KMS-11 (cell line): ENCODE results near the gene IL3.

Experiments
- H2AFZ ChIP-seq: fragments of 200-600 bp; sonication (generic); 2 replicates; pipeline ENCODE4 v1.6.1; 2016; ENCODE audit warnings: antibody characterized with exemption, mixed run types, low read depth
- H3K27ac ChIP-seq: fragments of 200-600 bp; sonication (generic); 2 replicates; pipeline ENCODE4 v1.6.1; 2016; ENCODE audit warnings: mild to moderate bottlenecking, mixed run types
- H3K27me3 ChIP-seq: fragments of 200-600 bp; sonication (generic); 2 replicates; pipeline ENCODE4 v1.6.1; 2017; ENCODE audit warnings: mild to moderate bottlenecking, low read depth, mixed run types, moderate library complexity; ENCODE audit not compliant: insufficient read depth
- H3K36me3 ChIP-seq: fragments of 200-600 bp; sonication (generic); 2 replicates; pipeline ENCODE4 v1.6.1; 2017; ENCODE audit warnings: mild to moderate bottlenecking, mixed run types; ENCODE audit not compliant: insufficient read depth
- H3K4me1 ChIP-seq: fragments of 200-600 bp; sonication (generic); 2 replicates; pipeline ENCODE4 v1.6.1; 2016; ENCODE audit warnings: mild to moderate bottlenecking, low read depth, mixed run types; ENCODE audit not compliant: poor library complexity, severe bottlenecking
- H3K4me2 ChIP-seq: fragments of 200-600 bp; sonication (generic); 2 replicates; pipeline ENCODE4 v1.7.0; 2016; ENCODE audit warnings: mild to moderate bottlenecking, mixed run types
- H3K4me3 ChIP-seq: fragments of 200-600 bp; sonication (generic); IDR thresholded peaks from 2 replicates; pipeline ENCODE4 v1.6.1; 2017; ENCODE audit warnings: low read depth, low read length, mixed read lengths; ENCODE audit not compliant: insufficient read depth
- H3K79me2 ChIP-seq: fragments of 200-600 bp; sonication (generic); 2 replicates; pipeline ENCODE4 v1.6.1; 2016; ENCODE audit warnings: low read depth, mixed run types; ENCODE audit not compliant: insufficient read depth
- H3K9ac ChIP-seq: fragments of 200-600 bp; sonication (generic); 2 replicates; pipeline ENCODE4 v1.6.1; 2016; ENCODE audit warnings: mild to moderate bottlenecking, mixed run types
- H4K20me1 ChIP-seq: fragments of 200-600 bp; sonication (generic); 2 replicates; pipeline ENCODE4 v1.6.1; 2016; ENCODE audit warnings: mild to moderate bottlenecking, mixed run types; ENCODE audit not compliant: insufficient read depth
- CTCF ChIP-seq: fragments of 200-600 bp; sonication (generic); conservative IDR thresholded peaks from 2 replicates; pipeline ENCODE4 v1.6.1; 2017; ENCODE audit warnings: low read depth, mild to moderate bottlenecking, antibody characterized with exemption, low read length, moderate library complexity, mixed read lengths

Gene IL3

DNA sequence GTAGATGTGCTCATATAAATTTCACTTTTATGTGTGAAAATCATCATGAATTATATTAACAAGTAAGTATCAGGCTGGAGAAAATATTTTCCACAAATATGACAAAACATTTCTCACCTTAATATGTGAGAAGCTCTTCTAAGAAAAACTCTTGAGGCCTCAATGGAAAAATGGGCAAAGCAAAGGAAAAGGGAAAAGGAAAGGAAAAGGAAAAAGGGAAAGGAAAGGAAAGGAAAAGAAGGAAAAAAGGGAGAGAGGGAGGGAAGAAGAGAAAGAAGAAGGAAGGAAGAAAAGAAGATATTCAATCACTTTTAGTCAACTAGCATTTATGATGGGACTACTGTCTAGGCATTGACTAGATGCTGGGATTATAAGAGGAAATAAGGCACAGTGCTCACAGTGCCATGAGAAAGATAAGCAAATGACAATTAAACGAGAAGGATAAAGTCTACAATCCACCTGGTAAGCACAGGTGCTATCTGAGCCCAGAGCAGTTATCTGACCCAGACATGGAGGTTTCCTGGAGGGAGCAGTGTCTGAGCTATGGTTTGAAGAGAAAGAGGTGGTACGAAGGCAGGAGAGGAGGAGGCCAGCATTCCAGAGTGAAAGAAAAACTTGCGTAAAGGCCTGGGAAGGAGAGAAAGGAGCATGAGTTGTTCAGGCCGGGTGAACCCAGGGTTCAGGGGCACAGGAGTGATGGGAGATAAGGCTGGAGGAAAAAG, 30.7 kb upstream of the IL3 start:
- H3K36me3 ChIP-seq = no peaks in the 10 kb centered on the region
- peaks cover 5% of the 10 kb centered on the region; the same call in 1 of the 2 replicates for H3K27me3 ChIP-seq
- no peak overlapping the region for H3K4me3 ChIP-seq
- H3K27ac ChIP-seq = no peak overlapping the region
- H3K4me2 ChIP-seq = no peak overlapping the region
- no peaks in the 10 kb centered on the region for H4K20me1 ChIP-seq
- H3K4me1 ChIP-seq = no peaks in the 10 kb centered on the region
- no peak for TF ChIP-seq CTCF
- H3K9ac ChIP-seq = no peak overlapping the region
- H2AFZ ChIP-seq = no peak overlapping the region
- no peaks in the 10 kb centered on the region for H3K79me2 ChIP-seq

- no peaks in the 10 kb centered on the region for H3K27me3 ChIP-seq
- H3K4me3 ChIP-seq = no peak overlapping the region
- no peak overlapping the region for H3K9ac ChIP-seq
- no peaks in the 10 kb centered on the region for H3K36me3 ChIP-seq
- no peak overlapping the region for H2AFZ ChIP-seq
- no peak for TF ChIP-seq CTCF
- no peaks in the 10 kb centered on the region for H4K20me1 ChIP-seq
- no peaks in the 10 kb centered on the region for H3K79me2 ChIP-seq
- no peak overlapping the region for H3K27ac ChIP-seq
- no peaks in the 10 kb centered on the region for H3K4me1 ChIP-seq
- no peak overlapping the region for H3K4me2 ChIP-seq
Measured at GRCh38 chr5:132030610-132031009, 29.8 kb upstream of the IL3 start.

GRCh38 chr5:132032196-132032595, 28.3 kb upstream of the IL3 start:
- Histone ChIP-seq H3K4me1 (no peaks in the 10 kb centered on the region), H3K9ac (no peak overlapping the region), H3K36me3 (no peaks in the 10 kb centered on the region), H3K27me3 (no peaks in the 10 kb centered on the region), H3K79me2 (no peaks in the 10 kb centered on the region), H2AFZ (no peak overlapping the region), H3K27ac (no peak overlapping the region), H3K4me2 (no peak overlapping the region), H3K4me3 (no peak overlapping the region), H4K20me1 (no peaks in the 10 kb centered on the region)
- no peak for TF ChIP-seq CTCF

- Histone ChIP-seq H3K4me2 (no peak overlapping the region), H3K79me2 (no peaks in the 10 kb centered on the region), H3K9ac (no peak overlapping the region), H4K20me1 (no peaks in the 10 kb centered on the region), H3K4me1 (no peaks in the 10 kb centered on the region), H3K4me3 (no peak overlapping the region), H3K27ac (no peak overlapping the region), H2AFZ (no peak overlapping the region), H3K27me3 (no peaks in the 10 kb centered on the region), H3K36me3 (no peaks in the 10 kb centered on the region)
- TF ChIP-seq CTCF = no peak
Measured at GRCh38 chr5:132033122-132033521, 27.3 kb upstream of the IL3 start.
